K562 treated with DMSO at 1 percent for 12 hours (cell line): ENCODE data around the gene ARHGAP19. TPM values are rescaled to one million over a fixed set of nuclear protein-coding genes. Genes with fewer than 3 reads are reported as not detected.

Source experiments
- total RNA-seq: library from RNA; unstranded; fragments of 300-600 nt; gene quantifications from 2 replicates; pipeline ENCODE4 v1.2.3, GENCODE V29; 2022; ENCODE audit not compliant: insufficient read depth

Gene ARHGAP19
- total RNA-seq: 10.7 and 22.6 TPM in 2 replicates

GRCh38 chr10:97292097-97292861 is at the start of gene ARHGAP19:
TSS of gene ARHGAP19 (minus strand) at chr10:97292637. CDS start at chr10:97292627, 10 bp downstream.

GRCh38 chr10:97334370-97335175 is 42.1 kb upstream of the ARHGAP19 start, which contains the start of gene FRAT2:
TSS of gene FRAT2 (minus strand) at chr10:97334729. CDS start at chr10:97334572, 157 bp downstream.

GRCh38 chr10:97318772-97319651 is 26.6 kb upstream of the ARHGAP19 start, which contains the start of gene FRAT1:
TSS of gene FRAT1 (plus strand) at chr10:97319271. CDS start at chr10:97319454, 183 bp downstream.

GRCh38 chr10:97185326-97186058 is 106.9 kb downstream of the ARHGAP19 start, which contains the start of gene SLIT1:
TSS of gene SLIT1 (minus strand) at chr10:97185959. CDS start at chr10:97185674, 285 bp downstream.

Other genes starting within 250 kb of the ARHGAP19 start
- 0.16 TPM in 1 of 2 replicates, not detected in the other for gene SLIT1, start 106.7 kb downstream of the ARHGAP19 start, total RNA-seq
- gene FRAT1, start 26.6 kb upstream of the ARHGAP19 start, total RNA-seq: 4.0 TPM in 2 replicates
- 23.1 and 23.6 TPM in 2 replicates for gene FRAT2, start 42.1 kb upstream of the ARHGAP19 start, total RNA-seq
- 6.5 and 7.9 TPM in 2 replicates for gene RRP12, start 108.7 kb upstream of the ARHGAP19 start, total RNA-seq
- gene PGAM1, start 133.6 kb upstream of the ARHGAP19 start, total RNA-seq: 157 and 193 TPM in 2 replicates
- 65.4 and 74.3 TPM in 2 replicates for gene EXOSC1, start 153.4 kb upstream of the ARHGAP19 start, total RNA-seq
- 18.7 and 21.7 TPM in 2 replicates for gene ZDHHC16, start 153.5 kb upstream of the ARHGAP19 start, total RNA-seq
- gene MMS19, start 205.8 kb upstream of the ARHGAP19 start, total RNA-seq: 33.3 and 44.5 TPM in 2 replicates
- gene UBTD1, start 206.3 kb upstream of the ARHGAP19 start, total RNA-seq: 5.4 and 5.7 TPM in 2 replicates